ENCODE data around the gene ETFB.

Gene ETFB

DNA sequence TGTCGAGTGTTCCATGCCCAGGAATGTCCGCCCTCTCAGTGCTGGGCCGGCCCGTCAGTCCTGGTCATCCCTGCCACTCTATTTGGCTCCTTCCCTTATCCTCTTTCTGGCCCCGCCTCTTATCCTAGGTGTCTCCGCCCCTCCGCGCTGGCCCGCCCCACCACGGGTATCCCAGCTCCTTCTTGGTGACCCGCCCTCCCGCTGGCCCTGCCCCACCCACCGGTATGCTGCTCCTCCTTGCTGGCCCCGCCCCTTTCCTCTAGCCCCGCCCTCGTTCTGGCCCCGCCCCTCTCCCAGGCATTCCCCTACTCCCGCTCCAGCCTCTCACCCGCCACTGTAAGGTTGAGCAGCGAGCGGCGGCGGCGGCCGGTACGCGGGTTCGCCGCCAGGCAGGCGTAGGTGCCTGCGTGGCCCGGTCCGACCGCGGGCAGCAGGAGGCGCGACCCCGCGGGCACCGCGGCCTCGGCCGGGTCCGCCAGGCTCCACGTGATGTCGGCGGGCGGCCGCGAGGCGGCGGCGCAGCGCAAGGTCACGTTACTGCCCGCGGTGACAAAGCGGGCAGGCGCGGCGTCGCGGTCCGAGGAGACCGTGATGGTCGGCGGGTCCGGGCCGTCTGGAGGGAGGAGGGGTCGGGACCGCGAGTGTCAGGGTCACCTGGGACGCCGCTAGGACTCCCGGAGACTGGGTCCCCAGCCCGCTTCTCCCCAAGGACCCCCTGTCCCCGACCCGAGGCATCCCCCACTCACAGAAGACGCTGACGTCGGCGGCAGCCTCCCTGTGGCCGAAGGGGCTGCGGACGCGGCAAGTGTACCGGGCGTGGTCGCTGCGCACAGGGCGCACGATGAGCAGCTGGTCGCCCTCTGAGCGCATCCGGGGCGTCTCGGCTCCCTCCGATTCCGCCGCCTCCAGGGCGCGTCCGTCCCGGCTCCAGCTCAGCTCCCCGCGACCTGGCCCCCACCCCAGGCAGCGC, 26.2 kb downstream of the ETFB start:
- Histone ChIP-seq H3K36me3 (peaks cover 4 to 10% (median 5%) of the 10 kb centered on the region in 11 experiments; a peak in 17 of 22 replicates), H3K4me2 (peak overlapping the region; percentile 86 to 98 (median 95)), H4K20me1 (peaks cover 0 to 5% (median 0%) of the 10 kb centered on the region in 11 experiments; a peak in 1 of 22 replicates), H3K9me3 (replicated peaks in 1 of 11) (no peaks in the 10 kb centered on the region), H3K27ac (peak overlapping the region; percentile 60 to 85 (median 76); a peak in 20 of 22 replicates), H3K9ac (peak overlapping the region; percentile 66 to 85 (median 80)), H3K4me3 (peak overlapping the region; percentile 59 to 77 (median 68)), H3K4me1 (peaks cover 21 to 43% (median 34%) of the 10 kb centered on the region in 10 experiments; a peak in 19 of 20 replicates), H3K27me3 (peaks cover 0 to 19% (median 11%) of the 10 kb centered on the region in 11 experiments; a peak in 18 of 22 replicates)
- no peak for TF ChIP-seq Cebpa-rat (IDR thresholded peaks at IDR 0.05)

DNA sequence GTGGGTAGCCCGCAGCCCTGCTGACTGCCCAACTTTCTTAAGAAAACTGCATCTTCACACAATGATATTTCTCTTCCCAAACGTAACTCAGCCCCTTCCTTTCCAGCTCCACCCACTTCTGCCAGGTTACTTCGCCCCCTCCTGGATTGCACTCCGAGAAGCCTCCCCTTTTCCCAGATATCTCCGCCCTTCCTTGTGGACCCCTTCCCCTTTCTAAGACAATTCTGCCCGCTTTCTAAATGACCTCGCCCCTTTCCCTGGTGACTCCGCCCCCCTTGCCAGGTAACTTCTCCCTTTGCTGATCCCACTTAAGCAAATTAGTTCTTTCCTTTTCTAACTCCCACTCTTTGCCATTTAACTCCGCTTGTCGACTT, 26.9 kb downstream of the ETFB start:
- Histone ChIP-seq H3K9me3 (replicated peaks in 1 of 11) (no peaks in the 10 kb centered on the region), H3K4me3 (peak overlapping the region; percentile 59 to 77 (median 68)), H3K9ac (peak overlapping the region; percentile 53 to 83 (median 75); a peak in 21 of 22 replicates), H3K27me3 (peaks cover 0 to 19% (median 11%) of the 10 kb centered on the region in 11 experiments; a peak in 18 of 22 replicates), H4K20me1 (peaks cover 0 to 5% (median 0%) of the 10 kb centered on the region in 11 experiments; a peak in 1 of 22 replicates), H3K4me2 (peak overlapping the region; percentile 78 to 98 (median 91)), H3K27ac (peak overlapping the region in 10 of 11 experiments; percentile 44 to 77 (median 68); a peak in 18 of 22 replicates), H3K36me3 (peaks cover 0 to 4% (median 0%) of the 10 kb centered on the region in 11 experiments; a peak in 2 of 22 replicates), H3K4me1 (peaks cover 14 to 36% (median 28%) of the 10 kb centered on the region in 10 experiments; a peak in 18 of 20 replicates)
- no peak for TF ChIP-seq Cebpa-rat (IDR thresholded peaks at IDR 0.05)

DNA sequence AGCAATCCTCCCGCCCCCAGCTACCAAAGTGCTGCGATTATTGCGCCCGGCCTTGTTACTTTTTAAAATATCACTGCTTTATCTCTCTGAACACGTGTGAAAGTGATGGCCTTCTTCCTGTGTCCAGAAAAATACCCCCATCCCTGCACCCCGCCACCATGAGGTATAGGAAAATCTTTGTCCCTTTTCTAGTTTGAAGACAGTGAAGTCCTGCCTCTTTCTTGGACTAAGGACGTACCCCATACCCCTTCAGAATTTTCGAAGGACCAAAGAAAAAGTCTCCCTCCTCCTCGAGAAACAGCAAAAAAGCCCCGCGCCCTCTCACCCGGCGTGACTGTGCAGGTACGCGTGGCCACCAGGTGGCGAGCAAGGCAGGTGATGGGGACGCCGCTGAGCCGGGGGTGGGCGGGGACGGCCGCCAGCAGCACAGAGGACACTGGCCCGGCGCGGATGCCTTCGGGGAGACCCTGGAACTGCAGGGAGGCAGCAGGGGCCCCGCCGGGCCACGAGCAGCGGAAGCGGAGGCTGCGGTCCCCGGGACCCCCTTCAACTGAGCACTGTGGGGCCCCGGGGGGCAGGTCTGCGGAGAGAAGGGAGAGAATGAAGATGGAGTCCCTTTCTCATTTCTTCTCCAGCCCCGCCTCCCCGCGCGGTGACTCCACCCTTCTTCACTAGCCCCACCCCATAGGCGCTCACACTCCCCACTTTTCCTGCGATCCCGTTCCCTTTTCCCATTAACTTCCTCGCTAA, 27.4 kb downstream of the ETFB start:
- H3K27ac ChIP-seq, result peak overlapping the region in 10 of 11 experiments; percentile 44 to 77 (median 68); a peak in 19 of 22 replicates
- H3K36me3 ChIP-seq, result no peaks in the 10 kb centered on the region
- peaks cover 0 to under 1% (median 0%) of the 10 kb centered on the region in 11 experiments; a peak in 1 of 22 replicates for H4K20me1 ChIP-seq
- H3K4me2 ChIP-seq, result peak overlapping the region; percentile 78 to 98 (median 91)
- 0 out of 22 replicates have a peak, but pooled peaks cover 0 to 4% (median 0%) of the 10 kb centered on the region in 11 experiments for H3K9me3 ChIP-seq (replicated peaks in 1 of 11)
- peak overlapping the region; percentile 53 to 83 (median 75) for H3K9ac ChIP-seq
- no peak for TF ChIP-seq Cebpa-rat (IDR thresholded peaks at IDR 0.05)
- H3K4me3 ChIP-seq, result peak overlapping the region; percentile 59 to 77 (median 68)
- peaks cover 0 to 19% (median 11%) of the 10 kb centered on the region in 11 experiments; a peak in 18 of 22 replicates for H3K27me3 ChIP-seq
- H3K4me1 ChIP-seq, result peaks cover 11 to 31% (median 26%) of the 10 kb centered on the region in 10 experiments; a peak in 17 of 20 replicates

DNA sequence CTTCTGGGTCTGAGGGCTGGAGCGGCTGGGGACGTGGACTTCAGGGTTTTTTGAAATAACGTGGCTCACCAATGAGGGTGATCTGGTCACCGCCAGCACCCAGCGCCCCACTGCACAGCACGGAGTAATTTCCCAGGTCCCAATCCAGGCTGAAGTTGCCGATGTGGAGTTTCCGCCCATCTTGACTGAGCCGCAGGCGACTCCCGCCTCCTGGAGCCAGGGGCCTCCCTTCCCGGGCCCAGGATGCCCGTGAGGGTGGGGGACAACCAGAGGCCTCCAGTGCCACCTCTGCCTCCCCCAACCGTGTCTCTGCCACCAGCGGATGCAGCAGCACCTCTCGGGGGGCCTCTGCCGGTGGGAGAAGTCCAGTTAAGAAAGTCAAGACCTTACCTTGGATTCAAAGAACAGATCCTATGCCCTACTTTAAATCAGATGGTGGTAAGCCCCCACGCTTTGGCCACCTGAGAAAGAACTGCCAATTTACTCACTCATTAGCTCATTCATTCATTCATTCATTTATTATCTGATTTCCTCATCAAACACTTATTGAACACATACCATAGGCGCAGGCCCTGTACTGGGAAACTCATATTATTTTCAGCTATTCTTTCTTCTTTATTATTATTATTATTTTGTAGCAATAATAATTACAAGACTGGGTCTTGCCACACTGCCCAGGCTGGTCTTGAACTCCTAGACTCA, 28.2 kb downstream of the ETFB start:
- Histone ChIP-seq H3K36me3 (no peaks in the 10 kb centered on the region), H3K9ac (peak overlapping the region; percentile 53 to 83 (median 75); a peak in 21 of 22 replicates), H4K20me1 (no peaks in the 10 kb centered on the region), H3K9me3 (replicated peaks in 1 of 11) (0 out of 22 replicates have a peak, but pooled peaks cover 0 to 6% (median 0%) of the 10 kb centered on the region in 11 experiments), H3K27me3 (peaks cover 0 to 19% (median 11%) of the 10 kb centered on the region in 11 experiments; a peak in 18 of 22 replicates), H3K4me1 (peaks cover 9 to 30% (median 25%) of the 10 kb centered on the region in 10 experiments; a peak in 17 of 20 replicates), H3K4me3 (peak overlapping the region; percentile 59 to 77 (median 68); a peak in 19 of 20 replicates), H3K27ac (peak overlapping the region in 9 of 11 experiments; percentile 51 to 77 (median 73); a peak in 18 of 22 replicates), H3K4me2 (peak overlapping the region; percentile 78 to 98 (median 91))
- no peak for TF ChIP-seq Cebpa-rat (IDR thresholded peaks at IDR 0.05)

DNA sequence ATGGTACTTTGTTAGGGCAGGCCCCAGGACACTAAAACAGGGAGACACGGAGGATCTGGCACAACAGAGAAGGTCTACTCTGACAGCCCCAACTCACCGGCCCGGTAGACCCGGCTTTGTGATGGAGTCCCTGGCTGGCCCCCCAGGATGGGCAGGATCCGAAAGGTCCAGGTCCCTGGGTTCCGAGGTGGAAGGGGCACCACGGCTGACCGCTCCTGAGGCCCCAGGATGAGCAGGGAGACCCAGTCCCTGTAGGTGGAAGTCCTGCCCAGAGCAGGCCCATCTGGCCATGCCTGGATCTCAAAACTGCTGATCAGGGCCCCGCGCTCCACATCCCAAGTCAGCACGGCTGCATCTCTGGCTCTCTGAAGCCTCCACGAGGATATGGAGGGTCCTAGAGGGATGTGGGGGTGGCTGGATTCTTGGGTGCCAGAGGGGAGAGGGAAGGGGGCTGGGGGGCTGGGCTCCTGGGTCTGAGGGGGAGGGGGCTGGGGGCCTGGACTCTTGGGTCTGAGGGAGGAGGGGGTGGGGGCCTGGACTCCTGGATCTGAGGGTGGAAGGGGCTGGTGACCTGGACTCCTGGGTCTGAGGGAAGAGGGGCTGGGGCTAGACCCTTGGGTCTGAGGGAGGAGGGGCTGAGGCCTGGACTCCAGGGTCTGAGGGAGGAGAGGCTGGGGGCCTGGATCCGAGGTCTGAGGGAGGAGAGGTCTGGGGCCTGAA, 28.9 kb downstream of the ETFB start:
- H3K9ac ChIP-seq, result peak overlapping the region in 2 of 11 experiments; percentile 78; a peak in 1 of 22 replicates
- peaks cover 0 to 3% (median 0%) of the 10 kb centered on the region in 11 experiments; a peak in 1 of 22 replicates for H3K36me3 ChIP-seq
- no peaks in the 10 kb centered on the region for H4K20me1 ChIP-seq
- H3K4me2 ChIP-seq, result no peak overlapping the region
- H3K9me3 ChIP-seq (replicated peaks in 1 of 11), result peaks cover 0 to 7% (median 0%) of the 10 kb centered on the region in 11 experiments; a peak in 1 of 22 replicates
- peaks cover 5 to 27% (median 22%) of the 10 kb centered on the region in 10 experiments; a peak in 17 of 20 replicates for H3K4me1 ChIP-seq
- no peak overlapping the region for H3K4me3 ChIP-seq
- no peak for TF ChIP-seq Cebpa-rat (IDR thresholded peaks at IDR 0.05)
- H3K27ac ChIP-seq, result peak overlapping the region in 1 of 11 experiments; percentile 73; a peak in 1 of 22 replicates
- peaks cover 0 to 19% (median 11%) of the 10 kb centered on the region in 11 experiments; a peak in 18 of 22 replicates for H3K27me3 ChIP-seq

DNA sequence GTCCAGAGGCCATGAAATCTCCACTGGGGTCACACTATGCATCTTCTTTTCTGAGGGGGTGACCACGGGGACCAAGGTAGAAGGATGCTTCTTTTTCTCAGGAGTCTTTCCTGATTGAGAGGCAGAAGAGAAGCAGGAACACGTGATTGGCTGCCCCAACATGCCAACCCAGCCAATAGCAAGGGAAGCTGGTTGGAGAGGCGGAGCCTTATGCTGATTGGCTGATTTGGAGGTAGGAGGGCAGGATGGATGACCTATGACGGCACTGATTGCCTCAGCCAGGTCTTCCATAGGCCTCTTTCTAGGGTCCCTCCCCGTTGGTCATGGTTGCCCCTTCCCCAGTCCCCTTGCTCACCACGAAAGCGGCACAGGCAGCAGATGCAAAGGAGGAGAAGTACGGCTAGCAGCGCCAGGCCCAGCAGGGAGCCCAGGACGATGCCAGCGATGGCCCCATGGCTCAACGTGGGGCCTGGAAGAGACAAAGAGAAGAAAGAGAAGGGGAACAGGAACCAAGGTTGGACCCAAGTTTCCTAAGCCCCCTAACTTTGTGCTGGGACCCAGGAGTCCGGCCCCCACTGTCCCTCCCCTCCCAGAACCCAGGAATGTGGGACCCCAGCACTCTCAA, 32.2 kb downstream of the ETFB start:
- Histone ChIP-seq H3K36me3 (peaks cover 4 to 17% (median 7%) of the 10 kb centered on the region in 11 experiments; a peak in 12 of 22 replicates), H3K27ac (no peak overlapping the region), H3K9ac (no peak overlapping the region)

DNA sequence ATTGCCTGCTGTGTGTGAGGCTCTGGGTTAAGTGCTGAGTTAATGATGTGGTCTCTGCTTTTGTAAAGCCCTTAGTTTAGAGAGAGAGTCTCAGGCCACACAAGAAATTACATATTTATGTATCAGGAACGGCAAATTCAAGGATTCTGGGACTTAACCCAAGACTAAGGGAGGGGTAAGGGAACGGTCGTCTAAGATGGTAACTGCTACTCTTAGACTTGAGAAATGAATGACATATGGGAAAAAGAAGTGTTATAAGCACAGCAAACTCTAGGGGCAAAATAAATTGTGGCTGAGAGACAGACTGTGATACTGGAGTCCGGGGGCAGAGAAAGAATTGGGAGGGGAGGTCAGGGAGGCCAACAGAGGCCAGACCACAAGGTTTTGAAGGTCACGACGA, 34.5 kb downstream of the ETFB start:
- Histone ChIP-seq H3K4me3 (no peak overlapping the region), H3K4me1 (peaks cover 0 to 7% (median 0%) of the 10 kb centered on the region in 10 experiments; a peak in 4 of 20 replicates), H3K36me3 (peaks cover 4 to 17% (median 7%) of the 10 kb centered on the region in 11 experiments; a peak in 12 of 22 replicates), H3K9ac (no peak overlapping the region), H4K20me1 (no peaks in the 10 kb centered on the region), H3K9me3 (replicated peaks in 1 of 11) (peaks cover 8 to 35% (median 15%) of the 10 kb centered on the region in 11 experiments), H3K4me2 (no peak overlapping the region), H3K27me3 (peaks cover 20 to 22% (median 22%) of the 10 kb centered on the region in 11 experiments), H3K27ac (no peak overlapping the region)
- TF ChIP-seq Cebpa-rat (IDR thresholded peaks at IDR 0.05), result no peak

More for the DNA sequence above, 32.2 kb downstream of the ETFB start:
- TF ChIP-seq Cebpa-rat (IDR thresholded peaks at IDR 0.05), result no peak
- H3K4me2 ChIP-seq, result no peak overlapping the region
- peaks cover 5 to 10% (median 8%) of the 10 kb centered on the region in 10 experiments; a peak in 14 of 20 replicates for H3K4me1 ChIP-seq
- peaks cover 8 to 27% (median 15%) of the 10 kb centered on the region in 11 experiments for H3K9me3 ChIP-seq (replicated peaks in 1 of 11)
- H4K20me1 ChIP-seq, result no peaks in the 10 kb centered on the region
- H3K4me3 ChIP-seq, result no peak overlapping the region
- H3K27me3 ChIP-seq, result no peaks in the 10 kb centered on the region; a peak in 2 of 22 replicates
